ENCODE results near the gene ACR.

Gene ACR

GRCh38 chr22:50728523-50728931, 9.5 kb upstream of the ACR start:
- H3K4me3 ChIP-seq (ENCODE audit: low read depth, low read length), result no peak overlapping the region
- no peak for TF ChIP-seq CTCF (conservative IDR thresholded peaks at IDR 0.05; ENCODE audit: low read depth, low read length)
- DNase-seq (ENCODE audit: low read depth), result no peak

- TF ChIP-seq CTCF (conservative IDR thresholded peaks at IDR 0.05; ENCODE audit: low read depth, low read length), result no peak
- no peak for DNase-seq (ENCODE audit: low read depth)
- H3K4me3 ChIP-seq (ENCODE audit: low read depth, low read length), result no peak overlapping the region
Measured at GRCh38 chr22:50729391-50730012, 8.5 kb upstream of the ACR start.

- no peak for DNase-seq (ENCODE audit: low read depth)
- TF ChIP-seq CTCF (conservative IDR thresholded peaks at IDR 0.05; ENCODE audit: low read depth, low read length), result no peak
- no peak overlapping the region for H3K4me3 ChIP-seq (ENCODE audit: low read depth, low read length)
Measured at GRCh38 chr22:50730013-50730891, 7.8 kb upstream of the ACR start.

- TF ChIP-seq CTCF (conservative IDR thresholded peaks at IDR 0.05; ENCODE audit: low read depth, low read length), result no peak
Measured at GRCh38 chr22:50730941-50731661, 6.9 kb upstream of the ACR start.

GRCh38 chr22:50731811-50732624, 6.0 kb upstream of the ACR start:
- DNase-seq (ENCODE audit: low read depth), result peak; percentile 55
- H3K4me3 ChIP-seq (ENCODE audit: low read depth, low read length), result no peak overlapping the region
- peak; percentile 92 for TF ChIP-seq CTCF (conservative IDR thresholded peaks at IDR 0.05; ENCODE audit: low read depth, low read length)

More at GRCh38 chr22:50730941-50731661, 6.9 kb upstream of the ACR start:
- H3K4me3 ChIP-seq (ENCODE audit: low read depth, low read length), result no peak overlapping the region
- no peak for DNase-seq (ENCODE audit: low read depth)

- TF ChIP-seq CTCF (conservative IDR thresholded peaks at IDR 0.05; ENCODE audit: low read depth, low read length), result no peak
- no peak overlapping the region for H3K4me3 ChIP-seq (ENCODE audit: low read depth, low read length)
- no peak for DNase-seq (ENCODE audit: low read depth)
Measured at GRCh38 chr22:50732681-50733080, 5.3 kb upstream of the ACR start.

Measured in choroid plexus epithelial cell (primary cell).